Activated CD8-positive, alpha-beta memory T cell treated with anti-CD3 and anti-CD28 coated beads, Interleukin-2, amount 50 U/mL, for 24 hours (primary cell): ENCODE measurements around the gene EPS8L1.
"Not testable (repeated sequence)": the region's sequence is repeated elsewhere in the genome, so short reads cannot be mapped to it uniquely, and the experiment has no call there.

ENCODE experiments used
- DNase-seq: peaks from one replicate; pipeline ENCODE4 v3.0.0-alpha.2; 2020; ENCODE audit errors: extremely low read depth

EPS8L1 gene

DNA sequence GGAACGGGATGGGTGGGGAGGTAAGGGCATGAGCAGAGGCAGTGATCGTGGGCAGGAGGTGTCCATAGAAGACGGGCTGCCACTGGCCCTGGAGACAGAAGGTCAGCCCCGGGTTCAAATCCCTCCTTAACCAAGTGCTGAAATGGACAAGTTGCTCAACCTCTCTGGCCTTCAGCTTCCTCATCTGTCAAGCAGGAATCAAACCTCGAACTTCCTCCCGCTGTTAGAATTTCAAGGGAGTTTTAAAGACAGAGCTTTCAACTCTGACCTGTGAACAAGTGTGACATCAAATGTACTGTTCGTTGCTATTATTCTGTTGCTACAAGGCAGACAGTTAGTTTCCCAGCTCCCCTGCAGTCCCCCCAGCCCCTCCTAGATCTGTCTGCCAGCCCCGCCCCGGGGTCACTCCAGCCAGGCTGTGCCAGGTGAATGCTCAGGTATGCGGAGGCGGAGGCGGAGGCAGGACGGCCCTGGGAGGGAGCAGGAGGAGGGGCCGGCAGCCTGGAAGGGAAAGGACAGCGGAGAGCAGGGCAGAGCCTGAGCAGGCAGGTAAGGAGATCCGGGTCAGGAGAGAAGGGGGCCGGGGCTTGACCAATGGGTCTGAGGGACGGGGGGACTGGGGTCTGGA, at the start of gene EPS8L1:
EPS8L1 (plus strand) TSS at position 499 of the 628 bp plus-strand sequence. CDS start 576 bp downstream, outside the sequence.
- DNase-seq, result no peak

DNA sequence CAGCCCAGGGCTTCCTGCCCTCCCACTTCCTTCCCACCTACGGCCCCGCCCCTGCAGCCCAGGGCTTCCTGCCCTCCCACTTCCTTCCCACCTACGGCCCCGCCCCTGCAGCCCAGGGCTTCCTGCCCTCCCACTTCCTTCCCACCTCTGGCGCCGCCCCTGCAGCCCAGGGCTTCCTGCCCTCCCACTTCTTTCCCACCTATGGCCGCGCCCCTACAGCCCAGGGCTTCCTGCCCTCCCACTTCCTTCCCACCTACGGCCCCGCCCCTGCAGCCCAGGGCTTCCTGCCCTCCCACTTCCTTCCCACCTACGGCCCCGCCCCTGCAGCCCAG, 48.6 kb upstream of the EPS8L1 start:
- DNase-seq, result not testable (repeated sequence)

DNA sequence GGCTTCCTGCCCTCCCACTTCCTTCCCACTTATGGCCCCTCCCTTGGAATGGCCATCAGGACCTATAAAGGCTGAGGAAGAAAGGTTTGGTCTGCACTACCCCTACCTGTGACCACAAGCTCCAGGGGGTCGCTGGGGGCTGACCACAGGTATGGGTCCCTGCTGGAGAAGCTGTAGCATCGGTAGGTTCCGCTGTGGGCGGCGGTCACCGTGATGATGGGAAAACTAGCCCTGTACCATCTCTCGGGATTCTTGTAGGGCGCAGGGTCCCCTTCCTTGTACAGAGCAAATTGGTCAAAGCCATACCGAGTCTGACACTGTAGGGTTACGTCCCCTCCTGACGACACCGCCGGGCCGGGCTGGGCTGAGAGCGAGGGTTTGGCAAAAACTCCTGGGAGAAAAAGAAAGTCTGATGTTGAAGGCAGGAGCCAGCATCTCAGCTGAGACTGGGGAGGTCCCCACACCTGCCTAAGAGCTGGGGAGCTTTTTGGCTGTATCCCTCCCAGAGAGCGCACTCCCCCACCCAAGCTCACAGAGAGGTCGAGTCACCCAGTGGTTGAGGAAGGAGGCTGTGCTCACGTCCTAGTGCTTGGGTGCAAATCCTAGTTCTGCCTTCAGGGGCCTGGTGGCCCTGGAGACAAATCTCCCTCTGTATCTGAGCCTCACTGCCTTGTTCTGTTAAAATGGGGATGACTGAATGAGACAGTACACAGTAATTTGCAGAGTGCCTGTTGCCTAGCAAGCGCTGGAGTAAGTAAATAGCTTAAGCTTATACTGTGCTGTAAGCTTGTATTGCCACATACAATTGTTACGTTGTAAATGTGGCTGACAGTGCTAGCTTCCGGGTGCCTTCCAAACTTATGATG, 48.0 kb upstream of the EPS8L1 start:
- no peak for DNase-seq

DNA sequence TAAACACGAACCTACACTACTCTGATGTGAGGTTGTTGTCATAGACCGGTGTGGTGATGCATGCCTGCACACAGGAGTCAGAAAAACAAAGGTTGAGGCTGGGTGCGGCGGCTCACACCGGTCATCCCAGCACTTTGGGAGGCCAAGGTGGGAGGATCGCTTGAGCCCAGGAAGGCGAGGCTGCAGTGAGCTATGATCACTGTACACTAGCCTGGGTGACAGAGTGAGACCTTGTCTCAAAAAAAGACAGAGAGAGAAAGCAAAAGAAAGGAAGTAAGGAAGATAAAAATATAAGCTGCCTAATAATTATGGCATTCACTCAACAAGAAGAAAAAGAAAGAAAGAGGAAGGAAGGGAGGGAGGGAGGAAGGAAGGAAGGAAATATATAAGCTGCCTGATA, 46.9 kb upstream of the EPS8L1 start:
- DNase-seq, result no peak

DNA sequence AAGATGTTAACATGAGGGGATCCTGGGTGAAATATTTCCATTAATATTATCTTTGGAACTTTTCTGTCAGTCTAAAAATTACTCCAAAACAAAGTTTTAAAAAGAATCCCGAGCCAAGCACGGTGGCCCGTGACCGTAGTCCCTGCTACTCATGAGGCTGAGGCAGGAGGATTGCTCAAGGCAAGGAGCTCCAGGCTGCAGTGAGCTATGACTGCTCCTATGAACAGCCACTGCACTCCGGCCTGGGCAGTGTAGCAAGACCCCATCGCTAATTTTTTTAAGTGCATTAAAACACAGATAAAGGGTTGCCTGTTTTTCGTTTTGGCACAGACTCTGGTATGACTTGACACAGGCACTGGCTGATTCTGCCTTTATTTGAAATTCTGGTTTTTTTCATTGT, 44.5 kb upstream of the EPS8L1 start:
- DNase-seq, result no peak

DNA sequence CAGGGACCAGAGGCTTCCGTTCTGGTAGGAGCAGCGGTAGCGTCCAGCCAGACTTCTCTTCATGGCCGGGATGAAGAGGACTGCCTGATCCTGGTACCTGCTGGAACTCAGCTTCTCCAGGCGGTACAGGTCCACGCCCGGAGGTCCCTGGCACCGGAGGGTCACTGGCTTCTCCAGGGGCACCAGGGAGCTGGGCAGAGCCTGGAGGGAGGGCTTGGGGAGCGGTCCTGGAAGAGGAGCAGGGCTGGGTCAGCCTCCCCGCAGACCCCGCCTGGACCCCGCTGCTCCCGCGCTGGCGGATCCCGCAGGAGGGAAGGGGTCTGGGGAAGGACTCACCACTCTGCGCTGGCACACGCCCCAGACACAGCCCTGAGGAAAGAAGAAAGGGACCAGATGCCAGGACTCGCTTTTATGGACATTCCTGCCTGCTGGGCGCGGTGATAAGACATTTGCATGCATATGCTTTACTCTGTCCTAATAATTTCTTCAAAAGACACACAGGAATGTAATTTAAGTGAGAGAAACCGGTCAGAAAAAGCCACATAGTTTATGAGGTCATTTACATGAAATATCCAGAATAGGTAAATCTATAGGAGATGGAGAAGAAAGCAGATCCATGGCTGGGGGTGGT, 43.4 kb upstream of the EPS8L1 start:
- no peak for DNase-seq

DNA sequence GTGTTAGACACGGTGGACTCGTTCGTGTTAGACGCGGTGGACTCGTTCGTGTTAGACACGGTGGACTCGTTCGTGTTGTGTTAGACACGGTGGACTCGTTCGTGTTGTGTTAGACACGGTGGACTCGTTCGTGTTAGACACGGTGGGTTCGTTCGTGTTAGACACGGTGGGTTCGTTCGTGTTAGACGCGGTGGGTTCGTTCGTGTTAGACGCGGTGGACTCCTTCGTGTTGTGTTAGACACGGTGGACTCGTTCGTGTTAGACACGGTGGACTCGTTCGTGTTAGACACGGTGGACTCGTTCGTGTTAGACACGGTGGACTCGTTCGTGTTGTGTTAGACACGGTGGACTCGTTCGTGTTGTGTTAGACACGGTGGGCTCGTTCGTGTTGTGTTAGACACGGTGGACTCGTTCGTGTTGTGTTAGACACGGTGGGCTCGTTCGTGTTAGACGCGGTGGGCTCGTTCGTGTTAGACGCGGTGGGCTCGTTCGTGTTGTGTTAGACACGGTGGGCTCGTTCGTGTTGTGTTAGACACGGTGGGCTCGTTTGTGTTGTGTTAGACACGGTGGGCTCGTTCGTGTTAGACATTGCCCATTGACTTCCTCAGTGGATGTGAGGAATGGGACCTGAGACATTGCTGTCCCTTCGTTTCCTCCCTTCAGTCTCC, 42.6 kb upstream of the EPS8L1 start:
- DNase-seq, result not testable (repeated sequence)

DNA sequence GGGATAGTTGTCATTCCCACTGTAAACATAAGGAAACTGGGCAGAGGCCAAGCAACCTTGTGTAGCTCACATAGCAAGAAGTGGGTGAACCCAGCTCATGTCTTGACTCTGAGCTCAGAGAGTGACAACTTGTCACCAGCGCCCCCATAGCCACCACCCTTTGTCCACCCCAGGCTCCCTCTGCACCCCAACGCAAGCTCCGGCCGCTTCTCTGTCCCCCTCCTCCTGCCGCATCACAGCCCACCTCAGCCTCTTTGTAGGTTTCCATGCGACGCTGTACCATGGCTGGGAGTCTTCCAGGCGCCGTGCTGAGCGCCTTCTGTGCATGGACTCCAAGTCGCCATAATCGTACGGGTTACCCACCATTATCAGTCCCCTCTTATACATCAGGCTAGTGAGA, 40.9 kb upstream of the EPS8L1 start:
- DNase-seq, result no peak

DNA sequence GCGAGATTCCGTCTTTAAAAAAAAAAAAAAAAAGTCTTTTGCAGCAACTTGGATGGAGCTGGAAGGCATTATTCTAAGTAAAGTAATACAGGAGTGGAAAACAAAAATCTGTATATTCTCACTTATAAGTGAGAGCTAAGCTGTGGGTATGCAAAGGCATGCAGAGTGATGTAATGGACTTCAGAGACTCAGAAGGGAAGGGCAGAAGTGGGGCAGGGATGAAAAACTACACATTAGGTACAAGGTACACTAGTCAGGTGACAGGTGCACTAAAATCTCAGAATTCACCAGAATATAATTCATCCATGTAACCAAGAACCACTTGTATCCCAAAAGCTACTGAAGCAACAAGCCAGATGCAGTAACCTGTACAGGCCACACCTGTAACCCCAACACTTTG, 39.6 kb upstream of the EPS8L1 start:
- no peak for DNase-seq

DNA sequence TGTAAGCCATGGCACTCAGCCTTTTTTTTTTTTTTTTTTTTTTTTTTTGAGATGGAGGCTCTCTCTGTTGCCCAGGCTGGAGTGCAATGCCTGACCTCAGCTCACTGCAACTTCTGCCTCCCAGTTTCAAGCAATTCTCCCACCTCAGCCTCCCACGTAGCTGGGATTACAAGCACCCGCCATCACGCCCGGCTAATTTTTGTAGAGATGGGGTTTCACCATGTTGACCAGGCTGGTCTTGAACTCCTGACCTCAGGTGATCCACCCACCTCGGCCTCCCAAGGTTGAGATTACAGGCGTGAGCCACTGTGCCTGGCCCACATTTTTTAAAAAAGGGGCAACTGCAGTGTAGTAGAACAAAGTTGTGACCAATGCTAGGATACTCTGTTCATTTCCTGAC, 38.1 kb upstream of the EPS8L1 start:
- not testable (repeated sequence) for DNase-seq

DNA sequence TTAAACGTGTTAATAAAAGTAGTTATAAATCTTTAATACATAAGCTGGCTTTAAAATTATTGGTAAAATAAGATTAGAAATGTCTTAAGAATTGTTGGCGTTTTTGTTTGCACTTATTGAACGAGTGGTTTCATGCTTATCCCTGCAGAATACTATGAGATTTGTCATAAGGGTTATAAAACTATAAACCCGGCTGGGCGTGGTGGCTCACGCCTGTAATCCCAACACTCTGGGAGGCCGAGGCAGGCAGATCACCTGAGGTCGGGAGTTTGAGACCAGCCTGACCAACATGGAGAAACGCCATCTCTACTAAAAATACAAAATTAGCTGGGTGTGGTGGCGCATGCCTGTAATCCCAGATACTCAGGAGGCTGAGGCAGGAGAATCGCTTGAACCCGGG, 35.0 kb upstream of the EPS8L1 start:
- not testable (repeated sequence) for DNase-seq

DNA sequence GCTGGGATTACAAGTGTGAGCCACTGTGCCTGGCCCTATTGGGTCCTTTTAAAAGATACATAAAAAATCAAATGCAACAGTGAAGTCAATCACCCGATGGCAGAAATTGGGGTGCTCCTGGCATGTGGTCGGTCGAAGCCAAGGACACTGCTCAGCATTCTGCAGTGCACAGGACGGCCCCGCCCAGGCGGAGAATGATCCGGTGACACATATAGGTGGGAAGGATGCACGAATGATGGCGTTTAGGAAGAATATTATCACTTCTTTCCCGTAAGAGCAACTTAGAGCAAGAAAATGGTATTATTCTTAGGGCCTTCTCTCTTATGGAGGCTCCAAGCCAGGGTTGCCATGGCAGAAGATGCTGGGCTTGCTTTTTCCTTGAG, 34.4 kb upstream of the EPS8L1 start:
- no peak for DNase-seq

DNA sequence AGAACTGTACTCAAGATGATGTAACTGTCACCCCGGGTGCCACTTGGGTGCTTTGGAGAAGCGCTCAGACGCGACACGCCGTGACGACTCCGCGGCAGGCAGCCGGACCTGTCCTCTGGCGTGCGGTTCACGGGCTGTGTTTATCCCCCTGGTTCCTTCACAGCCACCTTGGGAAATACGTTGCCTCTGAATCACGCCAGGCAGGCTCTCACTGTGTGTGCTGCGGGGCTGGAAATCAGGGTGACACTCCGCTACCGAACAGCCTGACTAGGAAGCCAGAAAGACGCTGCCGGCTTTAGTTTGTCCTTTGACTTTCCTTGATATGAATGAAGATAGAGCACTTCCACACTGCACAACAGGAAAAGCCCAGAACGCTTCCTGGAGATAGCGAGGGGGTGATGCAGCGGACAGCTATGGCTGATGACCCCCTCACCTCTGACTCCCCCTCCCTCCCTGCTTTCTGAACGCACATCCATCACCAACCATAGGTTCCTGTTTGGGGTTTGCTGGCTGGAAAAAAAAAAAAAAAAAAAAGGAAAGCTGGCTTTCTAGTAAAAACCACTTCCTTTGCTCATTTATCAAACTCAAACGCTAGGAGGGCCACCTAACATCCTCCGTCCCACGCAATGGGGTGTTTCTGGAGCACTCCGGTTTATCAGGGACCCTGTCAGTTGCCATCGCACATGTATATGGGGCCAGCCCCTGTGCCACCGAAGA, 33.9 kb upstream of the EPS8L1 start:
- no peak for DNase-seq

DNA sequence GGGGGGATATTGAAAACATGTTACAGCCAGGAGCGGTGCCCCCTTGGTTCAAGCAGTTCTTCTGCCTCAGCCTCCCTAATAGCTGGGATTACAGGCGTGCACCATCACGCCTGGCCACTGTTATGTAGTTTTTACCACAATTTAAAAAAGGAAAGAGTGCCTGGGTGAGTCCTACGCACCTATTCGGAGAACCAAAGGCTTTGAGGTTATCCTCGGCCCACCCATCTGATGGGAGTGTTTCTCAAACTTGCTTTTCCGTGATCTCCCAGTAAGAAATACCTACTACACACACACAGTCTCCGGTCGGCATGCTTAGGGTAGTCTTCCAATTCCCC, 33.4 kb upstream of the EPS8L1 start:
- DNase-seq, result no peak

DNA sequence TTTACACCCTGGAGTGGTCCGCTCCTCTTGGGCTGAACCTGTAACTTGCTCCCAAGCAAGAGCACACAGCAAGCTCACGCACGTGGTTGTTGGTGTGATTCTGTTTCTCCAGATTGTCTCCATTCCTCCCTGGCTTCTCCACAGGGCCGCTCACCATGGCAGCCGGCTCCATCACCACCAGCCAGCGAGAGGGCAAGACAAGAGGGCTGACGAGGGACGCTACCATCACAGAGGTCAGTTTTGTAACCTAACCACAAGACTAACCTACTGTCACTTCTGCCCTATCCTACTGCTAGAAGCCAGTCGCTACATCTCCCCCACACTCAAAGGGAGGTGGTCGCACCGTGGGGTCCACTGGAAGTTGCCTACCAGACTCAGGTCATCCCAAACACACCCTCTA, 33.0 kb upstream of the EPS8L1 start:
- no peak for DNase-seq

DNA sequence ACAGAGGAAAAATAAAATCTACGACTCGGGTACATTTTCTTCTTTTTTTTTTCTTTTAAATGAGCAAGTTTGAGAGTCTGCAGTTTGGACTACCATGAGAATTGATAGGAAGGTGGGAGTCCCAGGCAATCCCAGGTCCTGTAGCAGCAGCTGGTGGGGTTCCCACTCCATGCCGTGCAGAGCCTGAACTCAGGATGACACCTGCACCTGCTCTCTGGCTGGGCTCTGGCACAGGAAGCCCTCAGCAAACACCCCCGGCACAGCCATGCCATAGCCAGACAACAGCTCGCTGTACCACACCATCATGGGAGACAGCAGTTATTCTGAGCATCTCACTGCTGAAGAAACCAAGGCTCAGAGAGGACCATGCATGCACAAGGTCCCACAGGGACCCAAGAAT, 31.4 kb upstream of the EPS8L1 start:
- DNase-seq, result no peak

DNA sequence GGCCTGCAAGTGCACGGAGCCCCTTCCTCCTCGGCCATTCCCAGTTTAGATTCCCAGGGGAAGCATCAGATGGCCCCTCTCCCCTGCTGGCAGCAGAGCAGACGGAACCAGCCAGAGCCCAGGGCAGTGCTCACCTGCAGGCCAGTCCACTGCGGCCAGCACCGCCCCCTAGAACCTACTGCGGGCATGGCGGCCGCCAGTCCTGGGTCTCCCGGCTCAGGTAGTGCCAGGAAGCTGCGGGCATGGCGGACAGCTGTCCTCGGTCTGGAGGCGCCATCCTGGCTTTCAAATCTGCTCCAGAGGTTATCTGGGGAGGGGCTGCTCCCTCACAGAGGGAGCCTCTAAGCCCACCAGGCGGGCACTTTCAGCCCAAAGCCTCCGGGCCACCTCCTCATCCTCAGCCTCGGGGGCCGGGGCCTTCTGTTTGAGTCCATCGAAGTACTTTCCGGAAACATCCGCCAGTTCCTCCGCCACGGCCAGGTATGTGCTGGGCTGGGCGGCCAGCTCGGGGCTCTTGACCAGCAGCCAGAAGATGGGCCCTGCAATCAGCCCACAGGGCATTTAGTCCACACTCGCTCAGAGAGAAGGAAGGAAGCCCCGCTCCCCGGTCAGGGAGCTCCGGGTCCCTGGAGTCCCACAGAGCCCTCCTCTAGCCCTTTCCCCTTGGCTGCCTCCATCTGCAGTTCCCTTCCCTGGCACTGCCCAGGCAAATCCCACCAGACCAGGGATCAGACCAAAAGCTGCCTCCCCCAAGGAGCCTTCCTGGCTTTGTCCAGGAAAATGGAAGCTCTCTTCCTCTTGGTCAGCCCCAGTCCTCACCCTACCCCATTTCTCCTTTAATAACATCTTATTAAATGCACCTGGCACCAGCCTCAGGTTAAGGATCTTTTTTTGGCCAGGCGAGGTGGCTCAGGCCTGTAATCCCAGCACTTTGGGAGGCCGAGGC, 30.6 kb upstream of the EPS8L1 start:
- no peak for DNase-seq

DNA sequence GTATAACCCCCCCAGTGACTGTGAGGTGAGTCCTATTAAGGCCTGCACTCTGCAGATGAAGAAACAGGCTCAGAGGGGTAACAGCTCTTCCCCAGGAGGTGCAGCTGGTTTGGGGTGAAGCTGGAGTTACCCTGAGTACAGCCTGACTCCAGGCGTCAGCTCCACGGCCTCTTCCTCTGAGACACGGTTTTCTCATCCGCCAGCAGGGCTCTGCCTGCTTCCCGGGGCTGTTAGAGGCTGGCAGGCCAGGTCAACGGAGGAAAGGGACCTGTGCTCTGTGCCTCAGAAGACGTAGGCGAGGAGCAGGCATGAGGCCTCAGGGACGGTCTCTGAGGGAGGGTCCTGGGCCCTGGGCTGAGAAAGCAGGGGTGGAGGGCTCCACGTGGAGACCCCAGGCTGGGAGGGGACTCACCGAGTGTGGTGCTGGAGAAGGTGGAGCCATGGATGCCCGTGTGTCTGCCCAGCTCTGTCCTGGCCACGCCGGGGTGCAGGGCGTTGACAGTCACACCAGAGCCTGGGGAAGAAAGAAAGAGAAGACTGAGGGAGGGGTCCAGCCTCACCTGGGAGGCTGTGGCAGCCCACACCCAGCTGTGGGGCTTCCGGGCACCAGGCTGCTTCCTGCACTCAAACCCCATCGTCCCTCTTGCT, 28.6 kb upstream of the EPS8L1 start:
- no peak for DNase-seq

DNA sequence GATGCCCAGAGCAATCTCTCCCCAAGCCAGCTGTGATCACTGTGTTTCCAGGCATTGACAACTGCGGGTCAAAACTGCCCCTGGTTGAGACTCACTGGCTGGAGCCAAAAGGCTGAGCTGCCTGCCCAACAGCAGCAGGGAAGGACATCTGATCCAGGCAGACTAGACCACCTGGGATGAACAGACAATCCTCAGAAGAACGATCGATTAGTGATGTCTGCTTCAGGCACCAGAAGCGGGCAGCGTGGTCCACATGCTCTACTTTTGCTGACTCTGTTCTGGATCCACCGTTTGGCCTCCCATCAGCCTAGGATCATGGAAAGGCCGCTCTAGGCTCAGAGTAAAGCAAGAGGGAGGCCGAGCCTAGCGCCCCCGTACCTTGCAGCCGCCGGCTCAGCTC, 27.7 kb upstream of the EPS8L1 start:
- DNase-seq, result no peak

DNA sequence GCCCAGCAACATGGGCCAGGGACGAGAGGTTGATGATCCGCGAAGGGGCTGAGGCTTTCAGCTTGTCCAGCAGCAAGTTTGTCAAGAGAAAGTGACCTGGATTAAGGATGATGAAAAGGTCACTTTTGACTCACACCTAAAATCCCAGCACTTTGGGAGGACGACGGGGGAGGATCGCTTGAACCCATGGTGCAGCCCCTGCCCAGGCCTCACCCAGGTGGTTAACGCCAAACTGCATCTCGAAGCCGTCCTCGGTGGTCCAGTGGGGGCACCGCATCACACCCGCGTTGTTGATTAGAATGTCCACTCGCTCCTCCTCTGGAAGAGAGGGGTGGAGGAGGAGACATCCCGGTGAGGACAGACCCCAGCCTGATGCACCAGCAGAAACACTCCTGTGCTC, 27.2 kb upstream of the EPS8L1 start:
- no peak for DNase-seq
